IMR-90 (cell line): Measurements from ENCODE around the gene TOR3A.

Source experiments
- CEBPB ChIP-seq: IDR thresholded peaks from 2 replicates; pipeline ENCODE4 v1.6.1; 2012; ENCODE audit warnings: low read depth, low read length, improper control_type of control experiment
- CHD1 ChIP-seq: IDR thresholded peaks from 2 replicates; pipeline ENCODE4 v1.6.1; 2012; ENCODE audit warnings: low read depth, low read length, improper control_type of control experiment
- CTCF ChIP-seq: conservative IDR thresholded peaks from 2 replicates; pipeline ENCODE4 v1.5.1; 2012; ENCODE audit warnings: mild to moderate bottlenecking, low read depth, low read length, improper control_type of control experiment
- MXI1 ChIP-seq: IDR thresholded peaks from 2 replicates; pipeline ENCODE4 v1.6.1; 2012; ENCODE audit warnings: low read depth, mild to moderate bottlenecking, low read length, moderate library complexity, borderline replicate concordance
- POLR2A ChIP-seq: IDR thresholded peaks from 2 replicates; pipeline ENCODE4 v1.6.1; 2012; ENCODE audit warnings: mild to moderate bottlenecking, low read depth, low read length

DNA sequence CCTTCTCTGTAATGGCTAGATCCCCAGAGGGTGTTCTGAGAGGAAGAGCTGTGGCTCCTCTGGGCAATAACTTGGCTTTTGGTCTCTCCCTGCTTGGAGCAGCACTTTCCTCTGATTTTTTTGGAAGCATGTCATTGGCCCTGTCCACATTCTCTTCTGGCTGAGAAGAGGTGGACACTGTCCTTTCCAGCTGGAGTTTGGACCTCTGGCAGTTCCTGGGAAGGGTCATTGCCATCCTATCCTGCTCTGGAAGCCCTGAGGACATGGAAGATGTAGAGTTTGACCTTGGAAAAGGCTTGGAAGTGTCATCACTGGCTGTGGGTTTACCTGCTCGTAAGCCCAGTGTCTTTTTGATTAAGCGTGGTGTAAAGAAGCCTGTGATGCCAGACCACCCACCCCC lies 26.8 kb downstream of the TOR3A start:
- TF ChIP-seq POLR2A (no peak), MXI1 (no peak), CEBPB (no peak), CTCF (no peak), CHD1 (no peak)
